ENCODE results near the gene ARPP19. TPM values are rescaled to one million over a fixed set of nuclear protein-coding genes. Genes with fewer than 3 reads are reported as not detected.
A peak's percentile ranks its signal among the peaks of the same experiment; 100 is the strongest.

Gene ARPP19
- total and polyA plus RNA-seq, 2 experiments from 2014 or later, result 78.3 to 192 TPM

- TF ChIP-seq ETS1 (IDR thresholded peaks at IDR 0.05) (no peak), CTCF (conservative IDR thresholded peaks at IDR 0.05; ENCODE audit: low read depth in 2 of 2) (no peak), JUNB (IDR thresholded peaks at IDR 0.05; ENCODE audit: unreplicated experiment) (no peak)
Observed at GRCh38 chr15:52527196-52527910, 41.5 kb downstream of the ARPP19 start (continued).

GRCh38 chr15:52524223-52525136, 44.4 kb downstream of the ARPP19 start:
- H3K4me1 ChIP-seq (ENCODE audit: insufficient read depth), result peaks cover 15% of the 10 kb centered on the region
- no peak overlapping the region for H2AFZ ChIP-seq
- no peaks in the 10 kb centered on the region for H3K9me2 ChIP-seq (ENCODE audit: insufficient read depth)
- peaks cover 70% of the 10 kb centered on the region for H3K79me2 ChIP-seq (replicated peaks; ENCODE audit: insufficient read depth)
- Mint-ChIP-seq H3K27me3 (ENCODE audit: insufficient read depth, low read depth, poor library complexity) (peaks cover 15% of the 10 kb centered on the region), H3K36me3 (ENCODE audit: low read depth) (no peaks in the 10 kb centered on the region), H3K4me3 (no peak overlapping the region), H3K4me1 (peaks cover 19% of the 10 kb centered on the region), H3K27ac (no peak overlapping the region), H3K9me3 (no peaks in the 10 kb centered on the region)
- H4K20me1 ChIP-seq (replicated peaks; ENCODE audit: insufficient read depth), result peaks cover 5% of the 10 kb centered on the region
- no peak overlapping the region for H3K27ac ChIP-seq (ENCODE audit: low read depth)
- H3F3A ChIP-seq (replicated peaks; ENCODE audit: low read depth), result peaks cover 15% of the 10 kb centered on the region
- no peaks in the 10 kb centered on the region for H3K36me3 ChIP-seq (ENCODE audit: insufficient read depth)
- peaks cover 18% of the 10 kb centered on the region for H3K27me3 ChIP-seq (ENCODE audit: insufficient read depth)
- ATAC-seq (no peak), DNase-seq (ENCODE audit: low spot score) (no peak)
- no peak overlapping the region for H3K4me3 ChIP-seq
- no peak overlapping the region for H3K4me2 ChIP-seq
- TF ChIP-seq CTCF (conservative IDR thresholded peaks at IDR 0.05; ENCODE audit: low read depth in 2 of 2), result no peak
- TF ChIP-seq ZNF114 (CRISPR knock-in tag; IDR thresholded peaks at IDR 0.05), result no peak

- Histone ChIP-seq H3K4me3 (no peak overlapping the region), H3K27ac (ENCODE audit: low read depth) (no peak overlapping the region)
- H3K27ac Mint-ChIP-seq, result no peak overlapping the region
- TF ChIP-seq POLR2AphosphoS5 (IDR thresholded peaks at IDR 0.05; ENCODE audit: low read depth) (no peak), REST (IDR thresholded peaks at IDR 0.05; ENCODE audit: unreplicated experiment) (no peak), ZNF114 (CRISPR knock-in tag; IDR thresholded peaks at IDR 0.05) (no peak), JUNB (IDR thresholded peaks at IDR 0.05; ENCODE audit: unreplicated experiment) (no peak), ETS1 (IDR thresholded peaks at IDR 0.05) (no peak), NANOG (IDR thresholded peaks at IDR 0.05; ENCODE audit: borderline replicate concordance) (no peak), EZH2 (IDR thresholded peaks at IDR 0.05; ENCODE audit: low read depth, unreplicated experiment) (no peak), EZH2phosphoT487 (IDR thresholded peaks at IDR 0.05; ENCODE audit: unreplicated experiment) (no peak)
Observed at GRCh38 chr15:52523647-52524046, 45.2 kb downstream of the ARPP19 start.

More at GRCh38 chr15:52523647-52524046, 45.2 kb downstream of the ARPP19 start:
- H3K4me2 ChIP-seq, result no peak overlapping the region
- no peaks in the 10 kb centered on the region for H3K36me3 Mint-ChIP-seq (ENCODE audit: low read depth)
- DNase-seq (ENCODE audit: low spot score) (peak; percentile 14), ATAC-seq (no peak)
- peaks cover 76% of the 10 kb centered on the region for H3K79me2 ChIP-seq (replicated peaks; ENCODE audit: insufficient read depth)
- no peaks in the 10 kb centered on the region for H3K9me3 Mint-ChIP-seq
- H2AFZ ChIP-seq, result no peak overlapping the region
- H3K4me1 Mint-ChIP-seq, result peaks cover 19% of the 10 kb centered on the region
- no peak overlapping the region for H3K4me3 Mint-ChIP-seq
- peaks cover 15% of the 10 kb centered on the region for H3K4me1 ChIP-seq (ENCODE audit: insufficient read depth)
- H4K20me1 ChIP-seq (replicated peaks; ENCODE audit: insufficient read depth), result peaks cover 5% of the 10 kb centered on the region
- H3F3A ChIP-seq (replicated peaks; ENCODE audit: low read depth), result peaks cover 12% of the 10 kb centered on the region; the same call in 1 of the 2 replicates
- no peaks in the 10 kb centered on the region for H3K36me3 ChIP-seq (ENCODE audit: insufficient read depth)
- H3K27me3 ChIP-seq (ENCODE audit: insufficient read depth), result peaks cover 16% of the 10 kb centered on the region
- peaks cover 13% of the 10 kb centered on the region for H3K27me3 Mint-ChIP-seq (ENCODE audit: insufficient read depth, low read depth, poor library complexity)
- no peaks in the 10 kb centered on the region for H3K9me2 ChIP-seq (ENCODE audit: insufficient read depth)

Data from GM23338 (cell line).